Type B pancreatic cell (in vitro differentiated cells): ENCODE data around the gene COG3. TPM values are rescaled to one million over a fixed set of nuclear protein-coding genes. Genes with fewer than 3 reads are reported as not detected.
A peak's percentile ranks its signal among the peaks of the same experiment; 100 is the strongest.

Experiments used
- DNase-seq: peaks from one replicate; pipeline ENCODE4 v3.0.0; 2021; ENCODE audit warnings: mixed read lengths; ENCODE audit not compliant: unreplicated experiment; ENCODE audit errors: extremely low spot score
- H3K27ac Mint-ChIP-seq: 2 replicates; pipeline ENCODE4 v1.8.0; 2021; ENCODE audit warnings: mild to moderate bottlenecking, mixed read lengths
- H3K27me3 Mint-ChIP-seq: 2 replicates; pipeline ENCODE4 v1.8.0; 2021; ENCODE audit warnings: mixed read lengths
- H3K36me3 Mint-ChIP-seq: 2 replicates; pipeline ENCODE4 v1.8.0; 2021; ENCODE audit warnings: mixed read lengths
- H3K4me1 Mint-ChIP-seq: one replicate; pipeline ENCODE4 v1.8.0; 2021; ENCODE audit warnings: mixed read lengths; ENCODE audit not compliant: unreplicated experiment
- H3K4me3 Mint-ChIP-seq: 2 replicates; pipeline ENCODE4 v1.8.0; 2021; ENCODE audit warnings: mild to moderate bottlenecking, mixed read lengths
- H3K9me3 Mint-ChIP-seq: 2 replicates; pipeline ENCODE4 v1.8.0; 2021; ENCODE audit warnings: mixed read lengths
- CTCF ChIP-seq: fragments of 200-600 bp; sonication (generic); conservative IDR thresholded peaks from 2 replicates; pipeline ENCODE4 v1.5.0; 2021; ENCODE audit warnings: antibody characterized with exemption, mild to moderate bottlenecking
- total RNA-seq: library from RNA; stranded (reverse); gene quantifications from 2 replicates; pipeline ENCODE4 v1.2.1, GENCODE V29; 2021; ENCODE audit warnings: low replicate concordance

Gene COG3
- total RNA-seq, 1 donor from 2014 or later, result 30.4 TPM

- Mint-ChIP-seq H3K27ac (no peak overlapping the region), H3K4me3 (no peak overlapping the region), H3K4me1 (no peaks in the 10 kb centered on the region), H3K36me3 (peaks cover 38% of the 10 kb centered on the region), H3K9me3 (no peaks in the 10 kb centered on the region), H3K27me3 (no peaks in the 10 kb centered on the region)
- DNase-seq, result no peak
- no peak for TF ChIP-seq CTCF
These were observed 14.9 kb downstream of the COG3 start for GRCh38 chr13:45479661-45480060.

- Mint-ChIP-seq H3K9me3 (no peaks in the 10 kb centered on the region), H3K27ac (no peak overlapping the region), H3K27me3 (no peaks in the 10 kb centered on the region), H3K4me1 (no peaks in the 10 kb centered on the region), H3K36me3 (peaks cover 44% of the 10 kb centered on the region), H3K4me3 (no peak overlapping the region)
- no peak for TF ChIP-seq CTCF
- no peak for DNase-seq
These were observed 16.9 kb downstream of the COG3 start for GRCh38 chr13:45481688-45482087.

- no peak for TF ChIP-seq CTCF
- DNase-seq, result no peak
- H3K4me3 Mint-ChIP-seq, result no peak overlapping the region
- H3K27ac Mint-ChIP-seq, result peak overlapping the region; percentile 41
- H3K9me3 Mint-ChIP-seq, result no peaks in the 10 kb centered on the region
- peaks cover 51% of the 10 kb centered on the region for H3K36me3 Mint-ChIP-seq
- H3K4me1 Mint-ChIP-seq, result no peaks in the 10 kb centered on the region
- H3K27me3 Mint-ChIP-seq, result no peaks in the 10 kb centered on the region
These were observed 17.9 kb downstream of the COG3 start for GRCh38 chr13:45482571-45483173.

- H3K9me3 Mint-ChIP-seq, result no peaks in the 10 kb centered on the region
- H3K4me1 Mint-ChIP-seq, result no peaks in the 10 kb centered on the region
- DNase-seq, result no peak
- no peak for TF ChIP-seq CTCF
- peaks cover 33% of the 10 kb centered on the region for H3K36me3 Mint-ChIP-seq
- no peak overlapping the region for H3K4me3 Mint-ChIP-seq
- no peak overlapping the region for H3K27ac Mint-ChIP-seq
- H3K27me3 Mint-ChIP-seq, result no peaks in the 10 kb centered on the region
These were observed 22.9 kb downstream of the COG3 start for GRCh38 chr13:45487604-45488003.

DNA sequence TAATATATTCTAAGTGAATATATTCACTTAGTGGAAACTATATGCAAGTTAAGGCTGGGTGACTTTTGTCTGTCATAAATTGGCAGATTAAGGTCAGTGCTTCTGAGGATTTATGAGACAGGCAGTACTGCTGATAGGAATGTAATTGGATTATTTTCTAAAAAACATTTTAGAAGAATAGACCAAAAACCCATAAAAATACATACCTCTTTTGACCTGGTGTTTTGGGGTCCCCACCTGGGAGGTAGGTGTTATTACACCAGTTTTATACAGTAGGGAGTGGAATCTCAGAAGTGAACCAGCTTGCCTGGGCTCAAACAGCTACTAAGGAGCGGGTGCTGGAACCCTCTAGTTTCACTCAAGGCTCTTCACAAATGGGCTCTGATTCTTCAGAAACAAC, 25.3 kb downstream of the COG3 start:
- H3K27ac Mint-ChIP-seq, result no peak overlapping the region
- DNase-seq, result no peak
- H3K36me3 Mint-ChIP-seq, result peaks cover 21% of the 10 kb centered on the region
- H3K4me3 Mint-ChIP-seq, result no peak overlapping the region
- H3K27me3 Mint-ChIP-seq, result no peaks in the 10 kb centered on the region
- TF ChIP-seq CTCF, result peak; percentile 47
- no peaks in the 10 kb centered on the region for H3K4me1 Mint-ChIP-seq
- H3K9me3 Mint-ChIP-seq, result no peaks in the 10 kb centered on the region

DNA sequence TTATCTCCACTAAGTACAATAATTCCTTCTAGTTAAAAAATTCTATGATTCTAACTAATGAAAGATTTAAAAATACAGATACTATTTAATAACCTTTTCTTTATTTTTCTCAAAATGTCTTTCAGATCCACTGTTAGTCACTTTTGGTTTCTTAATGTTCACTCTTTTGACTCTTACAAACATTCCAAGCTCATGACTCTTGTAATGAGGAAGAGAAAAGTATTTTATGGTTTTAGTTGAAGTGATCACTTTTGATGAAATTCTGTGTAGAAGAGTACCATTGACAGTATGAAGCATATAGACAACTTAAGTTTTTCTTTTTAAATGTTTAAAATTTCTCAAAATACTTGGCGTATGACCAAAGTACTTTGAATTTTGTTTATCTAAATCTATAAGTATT, 27.8 kb downstream of the COG3 start:
- Mint-ChIP-seq H3K4me3 (no peak overlapping the region), H3K27me3 (no peaks in the 10 kb centered on the region), H3K9me3 (no peaks in the 10 kb centered on the region), H3K4me1 (no peaks in the 10 kb centered on the region), H3K27ac (no peak overlapping the region), H3K36me3 (peaks cover 16% of the 10 kb centered on the region)
- no peak for DNase-seq
- TF ChIP-seq CTCF, result no peak
